Lower leg skin (tissue), 3 donors: ENCODE results near the gene ERC1.

ENCODE experiments used
- CTCF ChIP-seq, 3 donors: fragments of 450-650 bp; IDR thresholded peaks; one replicate each; pipeline ENCODE4 v1.5.1; 2016; ENCODE audit warnings: antibody characterized with exemption in 3 of 3, mild to moderate bottlenecking in 3 of 3, moderate library complexity in 2 of 3
- POLR2A ChIP-seq, 2 donors: fragments of 450-650 bp; IDR thresholded peaks; one replicate each; pipeline ENCODE4 v1.6.1; 2016 to 2017; ENCODE audit warnings: antibody characterized with exemption in 2 of 2, mild to moderate bottlenecking in 1 of 2, moderate library complexity in 1 of 2

- TF ChIP-seq CTCF (IDR thresholded peaks at IDR 0.05) (no peak), POLR2A (IDR thresholded peaks at IDR 0.05) (no peak)
These were observed 39.8 kb upstream of the ERC1 start for GRCh38 chr12:951176-951575.
